GM12878 (cell line): ENCODE results near the gene XG.

ENCODE experiments used
- NFIC ChIP-seq: IDR thresholded peaks from 2 replicates; pipeline ENCODE4 v1.6.1; 2012; ENCODE audit warnings: low read depth, mild to moderate bottlenecking, inconsistent platforms, low read length, moderate library complexity
- RBBP5 ChIP-seq: fragments of 200-600 bp; sonication (generic); conservative IDR thresholded peaks from 2 replicates; pipeline ENCODE4 v1.6.1; 2016
- REST ChIP-seq: IDR thresholded peaks from 2 replicates; pipeline ENCODE4 v1.6.1; 2012; ENCODE audit warnings: mild to moderate bottlenecking, low read depth, low read length

- TF ChIP-seq NFIC (no peak), RBBP5 (no peak), REST (no peak)
Observed at GRCh38 chrX:2857566-2857965, 105.7 kb downstream of the XG start.
